Activated CD8-positive, alpha-beta memory T cell treated with anti-CD3 and anti-CD28 coated beads for 1 hour (primary cell): Measurements from ENCODE around the gene CENPO.

Experiments used
- DNase-seq, 2 donors: peaks; one replicate each; pipeline ENCODE4 v3.0.0-alpha.2; 2020; ENCODE audit warnings: low read depth in 1 of 2; ENCODE audit errors: extremely low read depth in 1 of 2

Gene CENPO

DNA sequence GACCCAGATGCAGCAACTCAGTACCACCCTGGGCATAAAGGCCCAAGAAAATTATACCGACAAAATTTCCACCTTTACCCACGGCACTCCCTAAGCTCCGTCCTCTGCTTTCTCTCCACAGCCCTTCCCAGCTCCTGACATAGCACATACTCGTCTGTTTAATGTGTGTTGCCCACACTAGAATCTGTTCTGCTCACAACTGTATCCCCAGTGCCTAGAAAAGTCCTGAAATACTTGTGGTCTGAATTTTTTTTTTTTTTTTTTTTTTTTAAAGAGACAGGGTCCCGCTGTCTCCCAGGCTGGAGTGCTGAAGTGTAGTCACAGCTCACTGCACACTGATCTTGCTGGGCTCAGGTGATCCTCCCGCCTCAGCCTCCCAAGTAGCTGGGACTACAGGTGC is 64.5 kb downstream of the CENPO start:
- DNase-seq, result no peak

- DNase-seq, result no peak
These were observed 65.8 kb downstream of the CENPO start for GRCh38 chr2:24858996-24859395.

GRCh38 chr2:24859968-24860600 is 66.9 kb downstream of the CENPO start:
- no peak for DNase-seq

GRCh38 chr2:24860631-24861030 is 67.4 kb downstream of the CENPO start:
- DNase-seq, result no peak

DNA sequence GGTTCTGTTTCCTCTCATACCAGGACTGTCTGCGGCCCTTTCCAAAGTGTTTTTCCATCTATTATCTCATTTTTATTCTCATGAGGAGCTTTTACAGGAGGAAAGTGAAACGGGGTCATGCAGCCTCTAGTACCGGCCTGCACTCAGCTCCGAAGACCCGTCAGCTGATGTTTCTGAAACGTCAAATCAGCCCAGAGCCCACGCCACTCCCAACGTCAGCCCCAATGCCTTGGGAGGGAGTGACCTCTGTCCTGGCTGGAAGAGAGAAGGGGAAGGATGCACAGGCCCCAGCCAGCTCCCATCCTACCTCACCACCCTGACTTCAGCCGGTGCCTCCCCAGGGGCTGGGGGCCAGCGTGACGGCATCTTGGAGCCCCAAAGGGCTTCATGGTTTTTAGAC is 68.3 kb downstream of the CENPO start:
- no peak for DNase-seq

GRCh38 chr2:24863641-24864040 is 70.4 kb downstream of the CENPO start:
- DNase-seq, result no peak

GRCh38 chr2:24866946-24867345 is 73.7 kb downstream of the CENPO start:
- no peak for DNase-seq

DNA sequence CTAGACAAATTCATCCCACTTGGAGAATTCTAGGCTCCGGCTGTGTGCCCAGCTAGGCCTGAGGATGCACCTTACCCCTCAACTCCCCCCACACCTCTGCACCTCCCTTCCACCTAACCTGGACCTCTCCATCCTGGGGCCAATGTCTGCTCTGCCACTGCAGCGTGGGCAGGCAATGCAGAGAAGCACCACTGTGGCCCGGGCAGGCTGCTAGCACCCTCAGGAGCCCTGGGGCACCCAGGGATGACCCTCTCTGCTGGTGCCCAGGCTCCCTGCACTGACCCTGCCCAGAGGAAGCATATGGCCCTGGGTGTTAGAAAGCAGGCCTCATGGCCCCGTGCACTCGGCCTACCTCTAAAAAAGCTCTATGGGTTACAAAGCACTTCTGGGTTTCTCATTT is 77.2 kb downstream of the CENPO start:
- DNase-seq, result no peak

DNA sequence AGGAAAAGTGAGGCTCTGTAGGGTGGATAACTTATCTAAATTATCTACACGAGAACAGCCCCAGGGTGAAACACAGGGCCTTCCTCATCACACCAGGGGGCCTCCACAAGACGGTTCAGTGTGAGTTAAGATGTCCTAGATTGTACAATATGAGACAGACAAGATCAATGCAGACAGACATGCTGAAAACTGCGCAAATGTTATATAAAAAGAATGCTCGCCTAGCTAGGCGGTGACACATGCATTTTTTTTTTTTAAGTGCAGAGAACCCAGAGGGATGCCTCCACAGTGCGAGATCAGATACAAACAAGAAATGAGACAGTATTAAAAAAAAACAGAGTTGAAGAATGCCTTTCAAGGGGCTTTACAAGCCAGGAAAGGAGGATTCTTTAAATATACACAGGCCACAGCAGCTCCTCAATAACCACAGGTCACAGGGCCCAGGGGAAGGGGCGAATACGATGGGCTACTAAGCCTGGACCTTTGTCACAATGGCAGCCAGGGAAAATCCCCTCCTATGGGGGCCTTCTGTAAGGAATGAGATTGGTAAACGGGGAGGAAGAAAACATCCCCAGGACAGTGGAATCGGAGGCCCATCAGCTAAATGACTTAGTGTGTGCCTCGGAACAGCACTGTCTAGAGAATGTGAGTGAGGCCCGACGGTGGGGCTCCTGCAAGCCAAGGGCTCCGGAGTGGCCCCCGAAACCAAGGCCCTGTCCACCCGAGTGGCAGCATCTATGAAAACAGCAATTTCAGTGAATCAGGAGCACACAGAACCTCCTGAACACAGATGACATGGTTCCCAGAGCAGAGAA is 77.9 kb downstream of the CENPO start:
- DNase-seq, result no peak

- DNase-seq, result no peak
These were observed 78.7 kb downstream of the CENPO start for GRCh38 chr2:24871852-24872333.
